HL-60 (cell line): ENCODE data around the gene RPN1.
"Not testable (repeated sequence)": the region's sequence is repeated elsewhere in the genome, so short reads cannot be mapped to it uniquely, and the experiment has no call there.

ENCODE experiments used
- DNase-seq, 2 experiments: peaks; one replicate each; pipeline ENCODE4 v3.0.0-alpha.2; 2010 to 2020; ENCODE audit warnings: low read depth in 1 of 2, low spot score in 1 of 2
- H3K27ac ChIP-seq: fragments of 250-450 bp; sonication (Bioruptor Pico); replicated peaks from 2 replicates; pipeline ENCODE4 v1.5.1; 2020; ENCODE audit warnings: mild to moderate bottlenecking, moderate library complexity
- H3K27me3 ChIP-seq: fragments of 250-450 bp; sonication (Bioruptor Pico); 2 replicates; pipeline ENCODE4 v1.5.1; 2021; ENCODE audit warnings: mild to moderate bottlenecking, moderate library complexity; ENCODE audit not compliant: insufficient read depth, poor library complexity, severe bottlenecking
- H3K4me3 ChIP-seq: replicated peaks from 2 replicates; pipeline ENCODE4 v1.5.1; 2011; ENCODE audit warnings: mild to moderate bottlenecking, control low read depth, low read length; ENCODE audit not compliant: insufficient read depth
- CTCF ChIP-seq: IDR thresholded peaks from one replicate; pipeline ENCODE4 v1.5.1; 2011; ENCODE audit warnings: low read length, control low read depth, inconsistent platforms; ENCODE audit not compliant: insufficient read depth
- GABPA ChIP-seq: IDR thresholded peaks from 2 replicates; pipeline ENCODE4 v1.6.1; 2012; ENCODE audit warnings: low read depth
- POLR2AphosphoS5 ChIP-seq: IDR thresholded peaks from 2 replicates; pipeline ENCODE4 v1.6.1; 2012; ENCODE audit warnings: low read depth
- REST ChIP-seq: IDR thresholded peaks from 2 replicates; pipeline ENCODE4 v1.6.1; 2012; ENCODE audit warnings: low read depth; ENCODE audit not compliant: insufficient replicate concordance
- SPI1 ChIP-seq: IDR thresholded peaks from 2 replicates; pipeline ENCODE4 v1.6.1; 2012; ENCODE audit warnings: low read depth, mild to moderate bottlenecking, borderline replicate concordance

RPN1 gene

GRCh38 chr3:128679338-128679737 lies 28.7 kb upstream of the RPN1 start:
- Histone ChIP-seq H3K4me3 (no peak overlapping the region), H3K27ac (peak overlapping the region; percentile 97), H3K27me3 (no peaks in the 10 kb centered on the region)
- TF ChIP-seq SPI1, result no peak
- no peak for TF ChIP-seq GABPA
- no peak for TF ChIP-seq REST
- TF ChIP-seq POLR2AphosphoS5, result no peak
- TF ChIP-seq CTCF, result no peak
- DNase-seq, result peak in 1 of 2 experiments; percentile 47

- H3K27ac ChIP-seq, result peak overlapping the region; percentile 95
- not testable (repeated sequence) for DNase-seq, H3K4me3 ChIP-seq
These were observed 25.2 kb upstream of the RPN1 start for GRCh38 chr3:128675802-128676201.

GRCh38 chr3:128674161-128674784 lies 23.7 kb upstream of the RPN1 start:
- H3K27ac ChIP-seq, result peak overlapping the region; percentile 95
- peak in 1 of 2 experiments; percentile 51 for DNase-seq
- 0 out of 2 replicates have a peak overlapping the region, but pooled peaks have one; percentile 12 for H3K4me3 ChIP-seq
- no peak for TF ChIP-seq SPI1
- H3K27me3 ChIP-seq, result no peaks in the 10 kb centered on the region

More at GRCh38 chr3:128675802-128676201, 25.2 kb upstream of the RPN1 start:
- H3K27me3 ChIP-seq, result not testable (repeated sequence)

- Histone ChIP-seq H3K27ac (peak overlapping the region; percentile 14; the same call in 1 of the 2 replicates), H3K27me3 (no peaks in the 10 kb centered on the region), H3K4me3 (no peak overlapping the region)
- TF ChIP-seq REST (no peak), GABPA (no peak), CTCF (no peak), SPI1 (no peak), POLR2AphosphoS5 (no peak)
- DNase-seq, result no peak
These were observed 17.0 kb upstream of the RPN1 start for GRCh38 chr3:128667641-128668040.

- H3K4me3 ChIP-seq, result no peak overlapping the region
- no peaks in the 10 kb centered on the region for H3K27me3 ChIP-seq
- H3K27ac ChIP-seq, result no peak overlapping the region
- no peak for DNase-seq
- no peak for TF ChIP-seq REST
- no peak for TF ChIP-seq GABPA
- no peak for TF ChIP-seq CTCF
- no peak for TF ChIP-seq POLR2AphosphoS5
- TF ChIP-seq SPI1, result no peak
These were observed 14.9 kb upstream of the RPN1 start for GRCh38 chr3:128665362-128666021.
